ENCODE data around the gene EZR.

DNA sequence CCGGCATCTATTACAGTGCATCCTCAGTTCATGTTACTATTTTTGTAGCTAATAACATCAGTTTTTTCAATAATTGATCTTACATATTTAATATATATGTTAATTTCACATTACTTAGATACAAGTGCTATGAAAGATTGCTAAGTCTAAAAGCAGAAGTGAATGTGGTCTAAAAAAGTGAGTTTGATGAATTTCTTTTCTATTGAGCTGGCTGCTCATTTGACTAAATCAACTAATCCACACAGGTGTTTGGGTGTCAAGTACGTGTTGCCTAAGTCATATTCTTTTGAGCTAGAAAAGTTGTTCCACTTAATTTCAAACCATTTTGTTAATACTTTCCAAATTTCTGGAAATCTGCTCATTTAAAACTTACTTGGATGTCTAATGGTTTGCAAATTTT lies 46.6 kb upstream of the EZR start:
- no peak for TF ChIP-seq POLR2A (IDR thresholded peaks at IDR 0.05)
- TF ChIP-seq, protein P1, sequence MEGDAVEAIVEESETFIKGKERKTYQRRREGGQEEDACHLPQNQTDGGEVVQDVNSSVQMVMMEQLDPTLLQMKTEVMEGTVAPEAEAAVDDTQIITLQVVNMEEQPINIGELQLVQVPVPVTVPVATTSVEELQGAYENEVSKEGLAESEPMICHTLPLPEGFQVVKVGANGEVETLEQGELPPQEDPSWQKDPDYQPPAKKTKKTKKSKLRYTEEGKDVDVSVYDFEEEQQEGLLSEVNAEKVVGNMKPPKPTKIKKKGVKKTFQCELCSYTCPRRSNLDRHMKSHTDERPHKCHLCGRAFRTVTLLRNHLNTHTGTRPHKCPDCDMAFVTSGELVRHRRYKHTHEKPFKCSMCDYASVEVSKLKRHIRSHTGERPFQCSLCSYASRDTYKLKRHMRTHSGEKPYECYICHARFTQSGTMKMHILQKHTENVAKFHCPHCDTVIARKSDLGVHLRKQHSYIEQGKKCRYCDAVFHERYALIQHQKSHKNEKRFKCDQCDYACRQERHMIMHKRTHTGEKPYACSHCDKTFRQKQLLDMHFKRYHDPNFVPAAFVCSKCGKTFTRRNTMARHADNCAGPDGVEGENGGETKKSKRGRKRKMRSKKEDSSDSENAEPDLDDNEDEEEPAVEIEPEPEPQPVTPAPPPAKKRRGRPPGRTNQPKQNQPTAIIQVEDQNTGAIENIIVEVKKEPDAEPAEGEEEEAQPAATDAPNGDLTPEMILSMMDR (IDR thresholded peaks at IDR 0.05) = no peak
